HG03095 (cell line): ENCODE measurements around the gene IPMK.
"Not testable (repeated sequence)": the region's sequence is repeated elsewhere in the genome, so short reads cannot be mapped to it uniquely, and the experiment has no call there.

ENCODE experiments used
- ATAC-seq: cut with Tn5 transposase; IDR thresholded peaks from one replicate; pipeline ENCODE4 v1.9.1; 2021; ENCODE audit warnings: moderate library complexity; ENCODE audit not compliant: unreplicated experiment

The IPMK gene

DNA sequence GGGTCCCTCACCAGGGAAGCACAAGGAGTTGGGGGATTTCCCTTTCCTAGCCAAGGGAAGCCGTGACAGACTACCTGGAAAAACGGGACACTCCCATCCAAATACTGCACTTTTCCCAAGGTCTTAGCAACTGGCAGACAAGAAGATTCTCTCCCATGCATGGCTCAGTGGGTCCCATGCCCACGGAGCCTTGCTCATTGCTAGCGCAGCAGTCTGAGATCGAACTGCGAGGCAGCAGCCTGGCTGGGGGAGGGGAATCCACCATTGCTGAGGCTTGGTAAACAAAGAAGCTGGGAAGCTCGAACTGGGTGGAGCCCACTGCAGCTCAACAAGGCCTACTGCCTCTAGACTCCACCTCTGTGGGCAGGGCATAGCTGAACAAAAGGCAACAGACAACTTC lies 37.8 kb downstream of the IPMK start:
- ATAC-seq = not testable (repeated sequence)

DNA sequence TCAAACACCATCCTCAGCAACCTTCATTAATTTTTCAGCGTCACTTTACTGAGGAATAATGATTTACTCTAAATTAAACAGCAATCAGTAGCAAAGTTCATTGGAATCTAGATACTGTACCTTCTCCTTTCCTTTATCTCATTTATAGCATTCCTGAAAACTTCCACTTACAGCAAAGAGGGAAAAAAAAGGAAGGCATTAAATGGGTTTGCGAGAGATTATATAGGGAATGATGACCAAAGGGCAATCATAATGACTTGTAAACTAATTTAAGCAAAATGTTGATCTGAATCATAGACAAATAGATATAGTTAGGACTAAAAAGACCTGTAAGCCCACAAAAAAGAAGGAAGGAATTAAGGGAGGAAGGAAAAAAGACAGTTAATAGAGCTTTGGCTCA lies 42.0 kb downstream of the IPMK start:
- no peak for ATAC-seq

DNA sequence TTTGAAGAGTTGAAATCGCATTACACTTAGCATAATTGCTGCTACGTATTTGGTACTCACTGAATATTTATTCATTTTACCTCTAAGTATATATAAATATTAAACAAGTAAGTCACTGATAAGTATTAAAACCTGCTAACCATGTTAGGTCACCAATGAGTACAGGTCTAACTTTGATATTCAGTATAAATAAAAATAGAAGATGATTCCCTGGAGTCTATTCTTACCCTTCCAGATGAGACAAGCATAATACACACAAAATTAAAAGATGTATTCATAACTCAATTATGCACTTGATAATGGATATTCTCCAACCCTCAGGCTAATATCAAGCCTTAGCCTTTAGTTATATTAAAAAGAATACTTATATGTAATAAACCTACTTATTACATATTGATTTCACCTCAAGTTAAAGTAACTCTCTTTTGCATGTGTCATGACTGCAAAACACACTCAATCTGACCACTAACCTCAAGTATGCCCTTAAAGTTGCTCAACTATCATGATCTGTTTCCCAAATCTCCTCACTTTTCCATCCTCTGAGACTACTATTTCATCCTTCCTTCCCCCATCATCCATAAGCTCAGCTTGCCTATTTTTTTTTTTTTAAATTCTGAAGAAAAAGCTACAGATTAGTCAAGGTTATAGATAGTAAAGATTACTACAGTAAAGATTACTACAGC lies 46.8 kb downstream of the IPMK start:
- no peak for ATAC-seq

DNA sequence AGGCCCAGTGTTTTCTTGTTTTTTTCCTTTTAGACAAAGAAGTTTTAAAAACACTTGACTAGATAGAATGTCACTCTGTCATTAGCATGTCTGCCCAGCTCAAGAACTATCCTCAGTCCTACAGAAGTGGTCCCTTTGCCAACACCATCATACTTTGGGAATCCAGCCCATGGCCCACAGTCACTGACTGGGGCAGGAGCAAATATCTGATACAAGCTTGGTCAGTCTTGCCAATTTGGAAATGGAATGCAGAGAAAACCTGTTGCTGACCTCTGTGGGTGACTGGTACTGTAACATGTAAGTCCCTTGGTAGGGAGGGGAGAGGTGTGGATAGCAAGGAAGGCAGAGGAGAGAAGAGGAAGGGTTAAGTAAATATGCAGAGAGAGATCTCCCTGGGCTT lies 47.8 kb downstream of the IPMK start:
- ATAC-seq = no peak

DNA sequence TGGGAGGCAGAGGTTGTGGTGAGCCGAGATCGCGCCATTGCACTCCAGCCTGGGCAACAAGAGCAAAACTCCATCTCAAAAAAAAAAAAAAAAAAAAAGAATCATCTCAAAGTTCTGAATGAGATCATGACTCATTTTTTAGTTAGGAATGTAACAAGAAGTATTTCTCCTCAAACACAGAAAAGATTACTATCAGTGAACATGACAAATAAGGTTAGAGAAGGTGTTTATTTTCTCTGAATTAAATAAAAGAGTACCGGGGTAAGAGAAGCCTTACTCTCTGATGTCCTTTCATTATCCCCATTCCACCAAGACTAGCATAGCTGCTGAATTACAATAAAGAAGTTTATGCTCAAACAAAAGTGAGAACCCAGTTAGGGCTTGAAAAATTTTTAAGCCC lies 50.1 kb downstream of the IPMK start:
- ATAC-seq = no peak

DNA sequence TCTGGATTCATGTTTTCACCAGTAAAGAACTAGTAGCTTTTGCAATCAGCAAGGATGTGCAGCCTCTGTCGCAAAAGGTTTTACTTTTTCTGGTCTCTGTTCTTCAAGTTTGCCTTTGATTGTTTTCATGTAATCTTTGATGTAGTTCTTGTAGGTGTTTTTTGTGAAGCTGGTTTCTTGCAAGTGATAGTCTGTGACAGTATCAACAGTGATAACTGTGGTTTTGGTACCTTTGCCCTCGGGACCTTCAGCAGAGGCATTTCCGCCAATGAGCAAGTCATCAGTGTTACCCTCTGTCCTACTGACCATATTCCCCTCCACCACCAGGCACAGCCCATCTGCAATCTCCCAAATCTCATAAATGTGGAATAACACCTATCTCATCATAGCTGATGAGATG lies 55.1 kb downstream of the IPMK start:
- ATAC-seq = no peak

DNA sequence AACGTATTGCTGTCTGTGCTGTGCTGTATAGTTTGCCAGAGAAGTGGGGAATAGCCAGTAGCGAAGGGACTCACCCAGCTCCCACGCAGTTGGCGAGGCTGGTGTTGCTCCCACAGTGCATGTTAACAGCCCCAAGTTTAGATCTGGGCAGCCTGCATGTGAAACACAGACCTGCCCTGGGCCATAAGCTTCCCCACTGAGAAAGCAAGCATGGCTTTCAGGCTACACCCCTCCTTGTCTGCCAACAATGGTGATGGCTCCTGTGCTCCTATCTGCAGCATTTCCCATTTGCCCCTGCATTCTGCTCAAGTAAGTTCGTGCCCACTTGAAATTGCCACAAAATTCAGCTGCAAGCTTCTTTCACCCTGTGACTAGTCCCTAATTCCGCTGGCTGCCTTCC lies 57.5 kb downstream of the IPMK start:
- ATAC-seq = no peak

DNA sequence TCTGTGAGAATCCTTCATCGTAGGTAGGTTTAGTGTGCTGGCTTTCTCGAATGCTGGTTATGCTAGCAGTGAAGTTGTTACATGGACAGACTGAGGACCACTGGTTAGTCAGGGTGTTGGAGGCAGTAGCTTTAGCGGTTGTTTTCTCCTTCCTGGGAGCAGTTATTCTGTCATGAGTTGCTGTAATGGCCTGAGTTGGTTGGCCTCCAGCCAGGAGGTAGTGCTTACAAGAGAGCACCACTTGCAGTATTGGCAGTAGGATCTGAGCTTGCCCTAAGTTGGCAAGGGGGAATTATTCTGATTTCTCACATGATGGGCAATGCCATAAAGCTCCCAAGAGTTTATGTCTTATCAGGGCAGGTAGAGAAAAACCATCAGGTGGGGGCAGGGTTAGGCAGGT lies 58.0 kb downstream of the IPMK start:
- ATAC-seq = no peak

DNA sequence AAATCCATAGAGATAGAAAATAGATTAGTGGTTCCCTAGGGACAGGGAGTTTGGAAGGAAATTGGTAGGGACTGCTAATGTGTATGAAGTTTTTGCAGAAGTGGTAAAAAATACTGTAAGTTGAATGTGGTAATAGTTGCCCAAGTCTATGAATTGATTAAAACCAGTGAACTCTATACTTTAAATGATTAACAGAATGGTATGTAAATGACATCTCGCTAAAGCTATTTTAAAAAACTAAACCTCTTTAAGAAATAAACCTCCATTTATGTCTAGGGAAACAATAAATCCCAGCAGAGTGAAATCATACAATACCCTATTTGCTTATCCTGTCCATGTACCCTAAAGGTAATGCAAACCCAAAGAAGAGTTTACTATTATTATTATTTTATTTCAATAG lies 61.4 kb downstream of the IPMK start:
- no peak for ATAC-seq

DNA sequence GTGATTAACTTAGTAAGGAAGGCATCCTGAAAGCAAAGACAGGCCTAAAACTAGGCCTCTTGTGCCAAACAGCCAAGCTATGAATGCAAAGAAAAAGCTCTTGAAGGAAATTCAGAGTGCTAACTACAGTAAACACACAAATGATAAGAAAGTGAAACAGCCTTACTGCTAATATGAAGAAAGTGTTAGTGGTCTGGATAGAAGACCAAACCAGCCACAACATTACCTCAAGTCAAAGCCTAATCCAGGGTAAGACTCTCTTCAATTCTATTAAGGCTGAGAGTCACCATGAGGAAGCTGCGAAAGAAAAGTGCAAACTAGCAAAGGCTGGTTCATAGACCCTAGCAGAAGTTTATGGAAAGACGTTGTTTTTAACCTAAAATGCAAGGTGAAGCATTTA lies 66.0 kb downstream of the IPMK start:
- ATAC-seq = peak; percentile 62

DNA sequence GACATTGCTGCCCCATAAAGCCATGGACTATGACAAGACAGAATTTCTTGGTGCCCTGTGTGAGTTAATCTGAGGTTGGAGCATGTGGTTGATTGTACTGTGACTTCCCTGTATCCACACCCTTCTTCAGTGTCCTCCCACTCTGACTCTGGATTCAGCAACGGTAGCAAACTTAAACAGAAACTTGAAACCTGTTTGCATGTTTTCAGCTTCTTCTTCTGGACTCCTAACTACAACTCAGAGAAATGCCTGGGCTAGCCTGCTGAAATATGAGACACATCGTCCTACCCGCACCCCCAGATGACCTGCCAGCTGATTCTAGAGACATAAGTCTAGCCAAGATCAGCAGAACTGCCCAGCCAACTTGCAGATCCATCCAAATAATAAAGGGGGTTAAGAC lies 78.4 kb downstream of the IPMK start:
- no peak for ATAC-seq

DNA sequence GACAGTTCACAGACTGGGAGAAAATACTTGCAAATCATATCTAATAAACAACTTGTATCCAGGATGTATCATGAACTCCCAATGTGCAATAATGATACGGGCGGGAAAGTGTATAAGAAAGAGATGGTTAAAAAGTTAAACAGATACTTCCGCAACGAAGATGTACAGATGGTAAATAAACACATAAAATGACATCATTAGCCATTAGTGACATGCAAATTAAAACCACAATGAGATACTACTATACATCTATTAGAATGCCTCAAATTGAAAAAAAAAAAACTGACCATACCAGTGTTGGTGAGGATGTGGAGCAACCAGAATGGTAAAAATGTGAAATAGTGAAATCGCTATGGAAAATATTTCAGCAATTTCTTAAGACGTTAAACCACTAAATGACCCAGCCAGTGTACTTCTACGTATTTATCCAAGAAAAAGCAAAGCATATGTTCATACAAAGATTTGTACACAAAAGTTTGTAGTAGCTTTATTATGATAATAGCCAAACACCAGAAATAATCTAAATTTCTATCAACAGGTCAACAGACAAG lies 83.5 kb downstream of the IPMK start:
- no peak for ATAC-seq

DNA sequence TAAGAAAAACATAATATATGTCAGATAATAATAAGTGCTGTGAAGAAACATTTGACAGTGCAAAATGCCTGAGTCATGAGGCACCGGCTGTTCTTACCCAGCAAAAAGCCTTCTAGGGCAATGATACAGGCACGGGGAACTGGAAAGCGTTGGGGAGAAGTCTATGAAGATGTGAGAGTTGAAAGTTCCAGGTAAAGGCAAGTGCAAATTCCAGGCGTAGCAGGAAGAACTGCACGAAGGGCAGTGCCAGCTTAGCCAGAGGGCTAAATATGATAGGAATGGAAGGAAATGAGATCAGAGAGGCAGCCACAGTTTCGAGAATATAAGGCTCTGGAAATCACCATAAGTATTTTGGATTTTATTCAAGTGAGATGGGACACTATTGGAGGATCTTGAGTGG lies 87.0 kb downstream of the IPMK start:
- no peak for ATAC-seq

DNA sequence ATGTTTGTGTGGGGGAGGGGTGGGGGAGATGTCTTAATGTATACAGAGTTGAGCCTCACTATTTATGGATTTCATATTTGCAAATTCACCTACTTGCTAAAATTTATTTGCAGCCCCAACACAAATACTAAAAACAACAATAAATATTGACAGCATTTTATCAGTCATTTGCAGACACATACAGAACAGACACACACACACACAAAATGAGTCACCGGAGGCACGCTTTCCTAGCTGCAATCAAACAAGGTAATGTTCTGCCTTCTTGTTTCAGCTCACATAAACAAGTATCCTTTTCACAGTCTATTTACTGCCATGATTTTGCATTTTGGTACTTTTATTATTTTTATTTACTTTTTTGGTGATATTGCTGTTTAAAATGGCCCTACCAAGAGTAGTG lies 88.5 kb downstream of the IPMK start:
- no peak for ATAC-seq

DNA sequence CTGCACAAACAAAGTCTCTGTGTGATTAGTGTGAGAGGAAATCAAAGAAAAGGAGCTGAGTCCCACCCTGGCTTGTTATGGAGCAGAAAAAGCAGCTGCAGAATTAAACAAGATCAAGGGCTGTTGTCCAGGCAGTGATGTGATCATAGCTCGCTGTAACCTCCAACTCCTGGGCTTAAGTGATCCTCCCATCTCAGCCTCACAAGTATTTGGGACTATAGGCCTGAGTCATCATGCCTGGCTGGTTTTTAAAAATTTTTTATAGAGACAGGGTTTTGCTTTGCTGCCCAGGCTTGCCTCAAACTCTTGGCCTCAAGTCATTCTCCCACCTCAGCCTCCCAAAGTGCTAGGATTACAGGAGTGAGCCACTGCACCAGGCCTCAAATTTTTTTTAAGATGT lies 88.9 kb downstream of the IPMK start:
- ATAC-seq = no peak

DNA sequence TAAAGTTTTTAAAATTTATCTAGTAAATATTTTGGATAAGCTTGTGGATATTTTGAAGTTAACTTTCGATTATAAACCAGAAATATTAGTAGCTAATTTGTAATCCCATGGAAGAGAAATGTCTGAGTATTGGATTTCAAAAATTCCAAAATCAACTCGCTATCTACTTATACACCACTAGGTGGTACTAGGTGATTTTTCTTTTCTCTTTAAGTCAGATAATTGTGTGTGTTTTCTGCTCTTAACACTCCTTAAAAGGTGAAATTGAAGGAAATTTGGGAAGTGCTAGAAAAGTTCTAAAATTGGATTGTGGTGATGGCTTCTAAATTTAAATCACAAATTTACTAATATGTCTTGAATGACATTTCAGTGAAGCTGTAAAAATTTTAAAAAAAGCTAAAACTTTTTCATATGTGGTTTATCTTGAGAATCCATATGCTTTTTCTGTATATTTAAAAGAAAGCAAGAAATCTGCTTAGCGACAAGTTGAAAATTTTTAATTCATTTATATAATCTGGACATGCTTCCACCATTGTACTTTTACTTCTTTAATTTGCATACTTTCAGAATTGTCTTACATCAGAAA lies 90.2 kb downstream of the IPMK start:
- no peak for ATAC-seq

DNA sequence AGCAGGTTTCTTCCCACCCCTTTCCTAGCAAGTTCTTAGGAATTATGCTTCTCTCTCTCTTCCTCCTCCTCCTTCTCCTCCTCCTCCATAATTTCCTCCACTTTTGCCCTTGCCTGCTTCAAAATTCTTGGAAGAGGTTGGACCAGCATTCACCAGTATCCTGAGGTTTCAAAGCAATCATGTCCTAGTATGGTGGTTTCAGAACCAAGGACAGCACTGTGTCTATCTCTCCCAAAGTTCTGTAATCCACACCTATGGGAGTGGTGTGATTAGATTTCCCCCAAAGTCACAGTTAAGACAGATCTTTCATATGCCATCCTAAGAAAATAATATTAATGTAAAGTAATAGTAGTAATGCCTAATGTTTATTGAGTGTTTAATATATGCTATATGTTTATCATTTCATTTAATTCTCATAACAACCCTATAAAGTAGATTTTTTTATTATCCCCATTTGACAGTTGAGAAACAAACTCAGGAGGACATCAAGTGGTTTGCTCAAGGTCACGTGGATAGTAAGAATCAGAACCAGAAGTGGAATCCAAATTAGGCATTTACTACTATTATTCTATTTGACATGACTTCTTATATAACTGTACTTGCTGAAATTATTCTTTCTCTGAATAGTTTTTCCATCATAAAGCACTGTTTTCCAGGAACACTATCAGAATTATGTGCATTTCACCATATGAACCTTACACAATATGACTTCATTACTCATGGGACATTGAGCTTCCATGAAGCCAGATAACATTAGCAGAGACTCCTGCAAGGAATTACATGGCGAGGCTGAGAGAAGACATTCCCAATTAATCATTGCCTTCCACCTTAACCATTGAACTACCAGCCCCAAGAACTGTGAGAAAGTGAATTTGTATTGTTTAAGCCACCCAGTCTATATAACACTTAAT lies 91.4 kb downstream of the IPMK start:
- ATAC-seq = no peak

DNA sequence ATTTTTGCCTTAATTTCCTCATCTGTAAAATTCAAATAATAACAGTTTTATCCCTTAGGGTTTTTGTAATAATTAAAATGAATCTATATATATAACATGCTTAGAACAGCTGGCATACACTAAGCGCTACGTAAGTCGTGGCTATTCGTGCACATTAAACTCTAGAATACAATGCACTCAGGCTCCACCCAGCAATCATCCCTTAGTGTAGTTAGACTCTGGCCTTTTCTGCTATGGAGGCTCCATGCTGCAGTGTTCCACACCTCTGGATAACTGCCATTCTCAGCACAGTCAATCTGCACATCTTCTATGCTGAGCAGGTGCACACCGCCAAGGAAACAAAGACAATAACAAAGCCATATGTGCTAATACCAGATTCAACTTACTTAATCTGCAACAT lies 92.9 kb downstream of the IPMK start:
- no peak for ATAC-seq

DNA sequence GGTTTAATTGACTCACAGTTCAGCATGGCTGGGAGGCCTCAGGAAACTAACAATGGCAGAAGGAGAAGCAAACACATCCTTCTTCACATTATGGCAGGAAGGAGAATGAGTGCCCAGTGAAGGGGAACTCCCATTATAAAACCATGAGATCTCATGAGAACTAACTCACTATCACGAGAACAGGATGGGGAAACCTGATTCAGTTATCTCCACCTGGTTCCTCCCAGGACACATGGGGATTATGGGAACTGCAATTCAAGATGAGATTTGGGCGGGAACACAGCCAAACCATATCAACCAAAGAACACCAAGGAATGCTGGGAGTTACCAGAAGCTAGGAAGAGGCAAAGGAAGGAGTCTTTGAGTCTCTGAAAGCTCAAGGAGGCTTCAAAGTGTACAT lies 94.3 kb downstream of the IPMK start:
- ATAC-seq = no peak

DNA sequence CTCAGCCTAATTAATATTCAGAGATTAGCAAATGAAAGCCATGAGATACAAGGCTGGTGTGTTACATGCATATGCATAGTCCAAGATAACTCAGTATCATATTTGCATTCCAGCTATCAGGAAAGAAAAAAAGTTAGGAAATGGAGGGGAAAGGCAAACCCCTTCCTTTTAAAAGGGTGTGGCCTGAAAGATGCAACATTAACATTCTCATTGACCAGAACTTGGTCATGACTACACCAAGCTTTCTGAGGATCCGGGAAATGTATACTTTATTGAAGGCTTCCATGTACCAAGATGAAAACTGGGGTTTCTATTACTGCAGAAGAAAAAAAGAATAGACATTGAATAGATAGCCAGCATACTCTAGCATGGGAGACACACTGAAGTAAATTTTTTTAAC lies 96.5 kb downstream of the IPMK start:
- ATAC-seq = no peak

DNA sequence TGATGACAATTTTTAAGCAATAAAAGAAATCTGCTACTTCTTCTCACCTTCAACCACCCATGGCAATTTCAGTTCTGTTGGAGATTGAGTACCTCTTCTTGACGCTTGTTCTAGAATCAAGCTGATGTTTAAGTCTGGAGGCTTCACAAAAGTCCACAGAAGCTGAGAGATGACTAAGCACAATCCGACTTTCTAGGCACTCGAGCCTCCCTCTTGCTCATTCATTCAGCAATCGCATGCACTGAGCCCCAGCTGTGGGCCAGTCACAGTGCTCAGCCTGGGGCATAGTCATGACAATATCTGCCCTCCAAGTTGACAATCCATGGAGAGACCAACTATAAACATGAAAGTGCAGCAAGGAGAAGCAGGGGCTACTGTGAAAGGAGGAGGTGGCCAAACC lies 103.2 kb downstream of the IPMK start:
- ATAC-seq = no peak

DNA sequence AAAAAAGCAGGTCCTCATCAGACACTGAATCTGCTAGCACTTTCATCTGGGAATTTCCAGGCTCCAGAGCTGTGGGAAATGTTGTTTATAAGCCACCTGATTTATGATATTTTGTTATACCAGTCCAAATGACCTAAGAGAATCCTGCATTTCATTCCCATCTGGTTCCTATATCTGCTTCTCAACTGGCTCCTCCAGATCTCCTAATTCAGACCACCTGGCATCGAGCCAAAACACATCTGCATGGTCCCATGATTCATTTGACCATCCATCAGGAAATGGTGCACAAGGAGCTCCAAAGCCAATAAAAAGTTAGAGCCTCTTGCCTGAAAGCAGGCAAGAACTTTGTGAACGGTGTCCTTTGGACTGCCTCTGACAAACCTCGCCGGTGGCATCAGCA lies 108.9 kb downstream of the IPMK start:
- ATAC-seq = no peak
